Measurements from ENCODE around the gene INSC. TPM values are rescaled to one million over a fixed set of nuclear protein-coding genes. Genes with fewer than 3 reads are reported as not detected.

The INSC gene
- total and polyA plus RNA-seq, 9 of the 15 experiments (the other 6 are each of a cell fraction or from before 2014, with no cell fraction given): not detected

GRCh38 chr11:15288863-15289262, 174.1 kb downstream of the INSC start:
- H3K9ac ChIP-seq (ENCODE audit: insufficient read depth in 1 of 2, low read depth in 2 of 2, low read length in 2 of 2): no peak overlapping the region
- H3K9me1 ChIP-seq (ENCODE audit: control insufficient read depth, insufficient read depth, low read length): no peaks in the 10 kb centered on the region
- DNase-seq (ENCODE audit: extremely low read depth in 1 of 4, low spot score in 3 of 4) (no peak), FAIRE-seq (no peak), ATAC-seq (no peak)
- in situ Hi-C loops (cut with MboI): no loop called here
- no peaks in the 10 kb centered on the region for H3K79me2 ChIP-seq (ENCODE audit: control insufficient read depth, insufficient read depth, low read length)
- H3K27ac ChIP-seq (ENCODE audit: extremely low read depth, low read depth, low read length): no peak overlapping the region
- intact Hi-C loops (cut with micrococcal nuclease): no loop called here
- no TSS peak for BruUV-seq (replicated peaks)
- H4K20me1 ChIP-seq (replicated peaks; ENCODE audit: control insufficient read depth, insufficient read depth, low read length): no peaks in the 10 kb centered on the region
- H2AFZ ChIP-seq (ENCODE audit: low read depth, low read length): no peak overlapping the region
- POLR2A ChIA-PET: no interaction called here
- no peaks in the 10 kb centered on the region for H3K9me3 ChIP-seq (replicated peaks; ENCODE audit: control insufficient read depth, insufficient read depth, low read depth, low read length)
- H3K27me3 ChIP-seq (ENCODE audit: control insufficient read depth in 2 of 2, insufficient read depth in 2 of 2, low read length in 2 of 2): no peaks in the 10 kb centered on the region
- no peaks in the 10 kb centered on the region for H3K36me3 ChIP-seq (ENCODE audit: control insufficient read depth, insufficient read depth, low read length)
- CTCF ChIA-PET (ENCODE audit: low intra/inter-chr PET ratio): no interaction called here
- 0% methylated on average over 2 of the region's 2 CpGs for WGBS (ENCODE audit: insufficient coverage, low coverage, missing lambda C conversion rate)
- H3K4me3 ChIP-seq: no peak overlapping the region
- no peaks in the 10 kb centered on the region for H3K4me1 ChIP-seq (replicated peaks in 1 of 2; ENCODE audit: control insufficient read depth in 2 of 2, insufficient read depth in 2 of 2, low read length in 2 of 2)
- H3K4me2 ChIP-seq (ENCODE audit: insufficient read depth, low read length): no peak overlapping the region
- TF ChIP-seq L3MBTL2 (IDR thresholded peaks at IDR 0.05) (no peak), JUN (IDR thresholded peaks at IDR 0.05; ENCODE audit: borderline replicate concordance, low read depth, low read length) (no peak), JUN (CRISPR knock-in tag; IDR thresholded peaks at IDR 0.05; ENCODE audit: borderline replicate concordance) (no peak), CEBPZ (IDR thresholded peaks at IDR 0.05; ENCODE audit: borderline replicate concordance, low read depth, low read length) (no peak), KLF13 (tag; IDR thresholded peaks at IDR 0.05; ENCODE audit: borderline replicate concordance, low read depth) (no peak), POLR2G (IDR thresholded peaks at IDR 0.05; ENCODE audit: low read depth, low read length) (no peak), ZNF57 (CRISPR knock-in tag; IDR thresholded peaks at IDR 0.05) (no peak), ATF4 (CRISPR knock-in tag; IDR thresholded peaks at IDR 0.05) (no peak), TEAD2 (tag; IDR thresholded peaks at IDR 0.05) (no peak), NR1H2 (CRISPR knock-in tag; IDR thresholded peaks at IDR 0.05) (no peak), PHTF2 (CRISPR knock-in tag; IDR thresholded peaks at IDR 0.05) (no peak), E2F8 (IDR thresholded peaks at IDR 0.05; ENCODE audit: low read depth, partially characterized antibody) (no peak), TSC22D4 (tag; IDR thresholded peaks at IDR 0.05) (no peak), ZNF354B (CRISPR knock-in tag; IDR thresholded peaks at IDR 0.05) (no peak), E2F4 (CRISPR knock-in tag; IDR thresholded peaks at IDR 0.05; ENCODE audit: low read depth) (no peak), HDAC2 (IDR thresholded peaks at IDR 0.05) (no peak)
